Limb (tissue), 2 donors: ENCODE data around the gene PDE4B.
"Not testable (repeated sequence)": the region's sequence is repeated elsewhere in the genome, so short reads cannot be mapped to it uniquely, and the experiment has no call there.

Experiments used
- DNase-seq, 2 donors: peaks; one replicate each; pipeline ENCODE4 v3.0.0-alpha.2; 2016; ENCODE audit errors: extremely low spot score in 2 of 2

Gene PDE4B

DNA sequence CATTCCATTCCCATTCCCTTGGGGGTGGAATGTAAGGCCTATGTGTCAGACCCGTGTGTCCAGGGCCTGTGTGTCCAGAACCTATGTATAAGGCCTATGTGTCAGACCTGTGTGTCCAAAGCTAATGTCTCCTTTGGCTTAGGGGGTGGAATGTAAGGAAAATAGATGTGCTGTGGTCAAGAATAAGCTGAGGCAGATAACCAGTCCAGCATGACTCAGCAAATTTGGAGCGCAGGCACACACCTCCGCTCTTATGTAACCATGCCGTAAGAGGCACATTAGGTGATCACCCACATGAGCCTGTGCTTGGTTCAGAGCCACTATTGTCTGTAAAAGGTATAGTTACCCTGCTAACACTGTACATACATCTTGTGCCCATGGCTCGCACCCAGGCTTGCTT lies 590.5 kb downstream of the PDE4B start:
- DNase-seq: no peak

DNA sequence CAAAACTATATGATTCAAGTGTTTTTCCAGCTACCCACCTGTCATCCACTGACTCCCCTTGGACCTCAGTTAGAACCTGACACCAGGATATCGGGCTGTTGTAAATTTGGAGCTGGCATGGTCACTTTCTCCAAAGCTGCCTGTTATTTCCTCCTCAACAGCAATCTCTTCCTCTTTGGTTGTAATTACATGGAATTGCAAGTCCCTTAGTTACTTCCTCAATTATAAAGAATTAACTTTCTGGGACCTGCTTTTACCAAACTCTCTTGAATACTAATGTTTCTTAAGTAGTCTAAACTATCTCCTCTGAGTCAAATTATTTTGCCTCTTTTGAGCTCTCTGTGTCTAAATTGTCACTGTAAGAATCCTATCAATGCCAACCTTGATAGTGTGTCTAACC lies 590.9 kb downstream of the PDE4B start:
- DNase-seq: no peak

DNA sequence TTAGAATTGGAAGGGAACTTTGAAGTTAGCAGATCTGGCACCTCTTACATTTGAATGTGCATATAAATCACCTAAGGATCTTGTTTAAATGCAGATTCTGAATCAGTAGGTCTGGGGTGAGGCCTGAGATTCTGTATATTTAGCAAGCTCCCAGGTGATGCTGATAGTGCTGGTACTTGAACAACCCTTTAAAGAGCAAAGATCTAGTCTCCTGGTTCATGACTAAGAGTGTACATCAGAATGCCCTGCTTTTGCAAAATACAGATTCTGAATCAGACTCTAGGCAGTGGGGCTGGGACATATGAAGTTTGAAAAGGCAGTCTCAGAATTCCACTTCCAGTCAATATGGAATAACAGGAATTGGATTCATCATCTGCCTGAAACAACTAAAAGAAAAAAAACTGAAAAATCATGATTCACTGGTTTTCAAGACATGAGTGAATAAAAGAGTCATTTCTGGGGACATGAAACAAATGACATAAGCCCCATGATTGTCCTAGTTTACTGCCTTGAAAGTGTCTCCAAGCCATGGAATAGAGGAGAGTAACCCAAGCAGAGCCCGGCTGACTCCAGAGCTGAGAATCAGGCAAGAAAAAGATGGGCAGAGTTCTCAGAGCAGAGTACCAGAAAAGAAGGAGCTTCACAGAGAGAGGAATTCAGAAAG lies 591.7 kb downstream of the PDE4B start:
- no peak for DNase-seq

DNA sequence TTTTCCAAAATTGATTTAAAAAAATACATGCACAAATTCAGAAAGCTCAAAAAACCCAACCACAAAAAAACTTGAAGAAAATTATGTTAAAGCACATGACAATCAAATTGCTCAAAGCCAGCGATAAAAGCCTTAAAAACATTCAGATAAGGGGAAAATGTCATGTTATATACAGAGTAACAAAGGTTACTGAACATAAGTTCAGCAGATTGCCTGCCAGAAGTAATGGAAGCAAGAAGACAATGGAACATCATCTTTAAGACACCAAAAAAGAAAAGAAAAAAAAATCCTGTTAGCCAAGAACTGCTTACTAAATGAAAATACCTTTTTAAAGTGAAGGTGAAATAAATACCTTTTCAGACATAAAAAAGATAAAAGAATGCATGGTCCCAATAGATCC lies 594.0 kb downstream of the PDE4B start:
- DNase-seq: no peak

DNA sequence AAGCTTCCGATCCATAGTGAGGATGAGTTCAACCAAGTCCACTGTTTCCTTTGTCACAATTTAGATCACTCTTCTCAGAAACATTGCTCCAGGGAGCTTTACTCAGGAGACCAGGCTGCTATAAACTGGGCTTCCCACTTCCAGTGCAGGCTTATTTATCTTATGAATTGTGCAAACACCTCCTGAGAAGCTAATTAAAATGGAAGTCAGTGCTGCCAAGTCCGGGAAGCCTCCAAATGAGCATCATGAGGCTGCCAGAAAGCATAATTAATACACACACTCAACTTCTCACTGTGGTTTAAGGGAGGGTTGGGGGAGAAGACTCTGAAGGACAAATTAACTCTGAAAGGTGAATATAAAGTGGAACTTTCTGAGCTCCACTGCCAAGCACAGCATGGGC lies 596.2 kb downstream of the PDE4B start:
- no peak for DNase-seq

DNA sequence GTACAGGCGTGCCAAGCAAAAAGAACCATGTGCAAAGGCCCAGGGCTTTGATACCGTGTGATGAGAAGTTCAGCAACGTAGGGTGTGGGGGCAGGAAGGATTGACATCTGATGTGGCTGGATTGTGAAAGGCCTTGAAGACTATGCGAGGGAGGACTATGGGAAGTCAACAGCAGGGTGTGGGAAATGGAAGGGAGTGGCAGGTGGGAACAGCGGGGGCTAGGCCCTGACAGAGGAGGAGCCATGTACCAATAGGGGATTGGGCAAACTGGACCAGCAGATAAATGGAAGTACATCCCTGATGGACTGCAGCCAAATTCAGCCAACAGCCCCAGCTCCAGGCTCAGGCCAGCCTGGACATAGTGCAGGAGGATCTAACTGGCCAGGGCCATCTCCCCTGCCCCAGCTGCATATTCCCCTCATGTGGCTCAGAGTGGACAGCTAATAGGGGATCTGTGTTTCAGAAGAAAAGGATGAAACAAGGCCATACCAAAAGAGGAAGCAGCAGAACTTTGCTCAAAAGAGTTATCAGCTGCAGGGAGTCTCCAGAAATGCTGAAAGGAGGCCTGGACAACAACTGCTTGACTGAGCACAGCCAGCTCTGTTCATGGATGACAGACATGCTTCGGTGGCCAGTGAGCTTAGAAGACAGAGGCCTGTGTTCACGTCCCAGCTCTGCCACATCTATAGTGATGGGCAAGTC lies 601.0 kb downstream of the PDE4B start:
- DNase-seq: no peak

DNA sequence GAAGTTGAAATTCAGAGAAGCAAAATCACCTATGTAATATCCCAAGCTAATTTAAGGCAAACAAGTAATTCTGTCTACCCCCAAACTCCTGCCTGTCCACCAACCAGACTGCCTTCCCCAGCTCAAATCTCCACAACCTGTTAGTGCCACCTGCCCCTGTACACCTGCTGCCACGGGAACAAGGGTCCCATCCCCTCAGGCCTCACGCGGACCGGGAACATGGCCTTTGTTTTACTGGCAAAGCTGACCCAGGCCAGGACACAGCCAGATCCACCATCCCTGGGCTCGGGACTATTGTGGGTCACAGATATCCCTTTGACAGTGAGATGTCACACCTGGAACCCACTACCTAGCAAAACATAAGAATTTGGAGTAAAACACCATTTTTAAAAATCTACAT lies 601.9 kb downstream of the PDE4B start:
- no peak for DNase-seq

DNA sequence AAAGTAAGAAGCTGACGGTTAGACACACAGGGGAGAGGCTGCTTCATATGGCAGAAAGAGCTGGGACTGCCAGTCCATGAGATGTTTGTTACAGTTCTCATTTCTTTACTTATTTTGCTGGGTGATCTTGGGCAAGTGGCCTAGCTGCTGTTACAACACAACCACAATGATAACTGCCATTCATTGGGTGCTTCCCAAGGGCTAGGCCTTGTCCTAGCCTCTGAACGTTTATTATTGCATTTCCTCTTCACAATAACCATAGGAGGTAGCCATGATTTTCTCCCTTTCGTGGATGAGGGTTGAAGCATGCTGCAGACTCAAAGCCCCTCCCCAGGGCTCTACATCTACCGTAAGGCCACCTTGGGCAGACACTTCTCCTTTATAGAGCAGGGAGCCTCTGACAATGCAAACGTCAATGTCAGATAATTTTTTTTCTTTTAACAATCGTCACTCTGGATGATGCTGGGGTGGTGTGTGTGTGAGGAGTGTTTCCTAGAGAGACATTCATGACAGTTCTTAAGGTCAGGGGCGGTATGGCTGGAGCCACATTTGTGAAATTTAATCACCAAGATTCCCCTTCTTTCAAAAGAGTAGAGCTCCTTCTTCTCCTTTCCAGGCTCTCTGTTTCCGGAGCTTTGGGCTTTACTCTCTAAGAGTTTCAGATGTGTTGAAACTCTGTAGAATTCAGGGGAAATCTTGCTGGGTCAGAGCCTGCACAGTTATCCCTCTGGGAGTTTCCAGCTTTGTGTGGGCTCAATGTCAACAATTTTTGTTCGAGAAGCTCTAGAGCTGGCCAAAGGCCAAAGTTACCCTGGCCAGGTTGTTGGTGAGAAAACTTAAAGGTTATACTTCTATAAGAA lies 602.7 kb downstream of the PDE4B start:
- DNase-seq: no peak

DNA sequence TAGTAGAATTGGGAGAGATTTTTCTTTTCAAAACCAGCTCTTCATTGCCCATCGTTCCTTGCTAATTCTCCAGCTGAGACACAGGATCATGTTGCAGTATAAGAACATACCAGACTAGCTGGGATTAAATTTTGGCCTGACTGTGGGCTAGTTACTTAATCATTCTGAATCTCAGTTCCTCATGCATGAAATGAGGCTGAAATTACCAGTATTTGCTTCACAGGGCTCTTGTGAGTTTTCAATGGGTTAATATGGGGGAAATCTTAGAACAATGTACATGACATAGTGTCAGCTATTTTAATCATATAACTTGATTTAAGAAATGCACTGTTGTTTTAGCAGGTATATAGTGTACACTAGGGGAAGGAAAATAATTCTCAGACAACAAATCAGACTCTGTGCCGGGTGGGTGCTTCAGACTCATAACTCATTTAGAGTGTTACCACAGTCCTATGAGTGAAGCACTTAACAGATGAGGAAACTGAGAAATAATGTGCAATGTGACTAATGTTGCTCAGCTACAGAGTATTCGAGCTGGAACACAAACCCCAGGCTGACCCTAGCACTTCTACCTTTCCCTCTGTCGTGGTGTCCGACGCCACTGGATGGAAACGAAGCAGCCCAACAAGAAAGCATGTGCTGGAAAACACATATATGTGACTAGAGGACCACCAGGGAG lies 603.7 kb downstream of the PDE4B start:
- DNase-seq: no peak

DNA sequence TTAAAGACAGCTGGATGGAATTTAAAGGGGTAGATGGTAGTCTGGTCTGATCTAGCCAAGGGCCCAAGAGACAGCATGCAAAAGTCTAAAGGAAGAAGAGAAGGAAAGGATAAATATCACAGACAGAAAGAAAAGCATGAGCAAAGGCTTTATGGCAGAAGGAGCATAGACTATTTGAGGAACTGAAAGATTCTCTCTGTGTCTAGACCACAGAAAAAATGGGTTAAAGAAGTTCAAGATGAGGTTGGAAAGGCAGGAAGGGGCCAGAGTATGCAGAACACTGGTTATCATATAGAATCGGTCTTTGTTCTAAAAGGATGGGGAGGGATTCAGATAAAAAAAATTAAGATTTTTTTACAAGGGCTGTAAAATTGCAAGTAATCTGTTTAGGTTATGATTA lies 604.5 kb downstream of the PDE4B start:
- DNase-seq: no peak

DNA sequence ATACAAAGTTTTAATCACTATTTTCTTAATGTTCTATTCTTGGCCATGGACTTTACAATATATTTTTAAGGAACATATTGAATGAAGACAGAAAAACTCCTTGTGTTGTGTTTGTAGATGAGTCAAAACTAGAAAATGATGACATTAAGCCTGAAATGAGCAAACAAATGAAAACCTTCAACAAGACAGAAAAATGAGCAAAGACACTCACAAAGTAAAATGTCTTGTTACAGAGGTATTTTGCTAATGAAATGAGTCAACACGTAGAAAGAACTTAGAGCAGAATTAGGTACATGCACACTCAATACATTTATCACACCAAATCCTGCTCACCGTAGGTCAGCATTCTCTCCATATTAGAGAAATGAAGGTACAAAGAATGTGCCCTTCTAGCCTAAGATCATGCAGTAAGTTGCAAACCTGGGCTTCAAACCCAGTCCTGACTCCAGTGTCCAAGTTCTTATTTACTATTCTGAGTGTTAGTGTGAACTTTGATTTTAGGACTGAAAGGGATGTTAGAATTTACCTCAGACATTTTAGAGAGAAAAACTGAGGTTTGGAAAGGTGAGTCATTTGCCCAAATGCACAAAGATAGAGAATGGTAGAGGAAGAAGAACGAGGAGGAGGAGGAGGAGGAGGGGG lies 607.3 kb downstream of the PDE4B start:
- no peak for DNase-seq

DNA sequence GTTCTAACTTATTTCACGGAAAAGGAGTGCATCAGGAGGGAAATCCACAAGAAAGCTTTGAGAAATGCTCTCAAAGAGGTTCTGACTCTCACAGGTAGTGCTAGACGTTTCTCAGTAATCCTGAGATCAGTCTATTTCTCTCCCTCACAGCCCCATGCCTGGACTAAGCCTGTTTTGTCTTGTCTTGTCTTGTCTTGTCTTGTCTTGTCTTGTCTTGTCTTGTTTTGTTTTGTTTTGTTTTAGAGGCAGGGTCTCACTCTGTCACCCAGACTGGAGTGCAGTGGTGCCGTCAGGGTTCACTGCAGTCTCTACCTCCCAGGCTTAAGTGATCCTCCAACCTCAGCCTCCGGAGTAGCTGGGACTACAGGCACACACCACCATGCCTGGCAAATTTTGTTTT lies 608.0 kb downstream of the PDE4B start:
- DNase-seq: no peak

DNA sequence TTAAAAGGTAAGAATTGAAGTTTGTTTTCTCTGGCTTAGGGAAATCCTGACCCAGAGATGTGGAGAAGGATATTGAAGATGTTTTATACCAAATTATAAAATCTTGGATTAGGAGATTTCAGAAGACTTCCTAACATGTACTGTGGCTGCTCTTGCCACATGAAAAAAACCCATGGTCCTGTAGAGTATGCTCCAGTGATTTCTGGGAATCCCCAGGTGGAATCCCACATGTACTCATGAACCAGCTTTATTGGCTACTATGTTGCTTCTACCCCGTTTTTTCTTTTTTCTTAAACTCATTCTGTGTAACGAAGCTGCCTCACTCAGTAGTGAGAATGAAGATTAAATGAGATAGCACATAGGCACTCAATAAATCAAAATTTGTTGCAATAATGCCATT lies 608.5 kb downstream of the PDE4B start:
- DNase-seq: no peak

DNA sequence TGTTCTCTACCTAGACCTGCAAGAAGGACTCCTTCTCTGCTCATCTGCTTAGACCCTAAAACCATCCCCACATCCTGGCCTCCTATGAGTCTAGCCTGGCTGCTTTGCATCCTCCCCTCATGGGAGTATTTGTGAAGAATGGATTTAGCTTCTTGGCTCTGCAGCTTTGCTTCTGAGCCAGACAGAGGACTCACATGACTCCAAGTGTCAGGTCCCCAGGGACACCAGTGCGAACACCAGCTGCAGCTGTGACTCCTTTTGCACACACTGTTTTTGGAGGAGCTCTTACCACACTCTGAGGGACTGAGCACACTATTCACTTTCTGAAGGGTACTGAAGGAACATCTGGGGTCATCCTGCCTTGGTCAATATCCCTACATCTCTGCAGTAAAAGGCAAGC lies 609.5 kb downstream of the PDE4B start:
- peak; percentile 40 to 53 for DNase-seq

DNA sequence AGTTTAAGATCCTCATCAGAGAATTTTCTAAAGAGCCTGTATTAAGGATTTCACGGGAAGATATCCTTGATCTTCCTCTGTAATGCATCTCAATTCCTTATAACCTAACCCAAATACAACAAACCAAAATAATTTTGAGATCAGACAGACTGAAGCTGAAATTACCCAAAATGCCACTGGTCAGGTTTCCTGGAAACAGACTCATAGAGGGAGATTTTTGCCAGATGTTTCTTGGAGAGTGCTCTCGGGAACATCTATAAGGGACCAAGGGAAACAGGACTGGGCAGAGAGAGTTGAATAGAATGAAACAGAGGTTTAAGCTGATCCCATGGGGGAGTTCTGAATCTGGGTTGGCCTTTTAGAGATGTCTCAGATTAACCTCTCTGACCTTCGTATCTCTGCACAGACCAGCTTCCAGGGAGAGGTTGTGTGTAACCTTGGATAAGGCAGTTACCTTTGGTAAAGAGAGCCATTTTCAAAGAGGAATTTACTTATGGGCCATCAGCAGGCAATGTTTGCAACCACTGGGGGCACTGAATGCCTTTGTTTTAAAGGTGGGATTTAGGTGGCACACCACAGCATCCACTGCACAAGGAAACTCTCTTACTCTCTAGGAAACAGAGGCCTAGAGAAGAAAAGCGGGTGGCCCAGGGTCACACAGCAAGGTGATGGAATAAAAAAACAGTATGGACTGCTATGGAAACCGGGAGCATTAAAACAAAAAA lies 610.5 kb downstream of the PDE4B start:
- DNase-seq: peak in 1 of 2 donors; percentile 40

DNA sequence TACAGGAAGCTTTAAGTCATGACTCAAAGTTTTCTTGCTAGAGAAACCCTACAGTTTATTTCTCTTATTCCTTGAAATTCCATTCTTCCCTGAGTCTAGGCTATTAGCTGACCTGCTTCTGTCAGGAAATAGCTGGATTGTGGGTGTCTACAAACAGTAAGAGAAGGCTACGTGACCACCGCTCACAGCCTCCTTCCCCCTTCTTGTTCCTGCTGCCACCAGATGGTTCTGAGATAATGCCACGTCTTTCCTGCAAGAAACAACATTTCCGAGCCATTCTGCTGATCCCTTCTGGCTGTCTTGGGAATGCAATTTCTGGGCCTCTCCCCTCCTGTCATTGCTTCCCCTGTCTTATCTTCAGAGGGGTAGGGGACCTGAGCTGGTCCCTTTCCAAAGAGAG lies 612.4 kb downstream of the PDE4B start:
- no peak for DNase-seq

DNA sequence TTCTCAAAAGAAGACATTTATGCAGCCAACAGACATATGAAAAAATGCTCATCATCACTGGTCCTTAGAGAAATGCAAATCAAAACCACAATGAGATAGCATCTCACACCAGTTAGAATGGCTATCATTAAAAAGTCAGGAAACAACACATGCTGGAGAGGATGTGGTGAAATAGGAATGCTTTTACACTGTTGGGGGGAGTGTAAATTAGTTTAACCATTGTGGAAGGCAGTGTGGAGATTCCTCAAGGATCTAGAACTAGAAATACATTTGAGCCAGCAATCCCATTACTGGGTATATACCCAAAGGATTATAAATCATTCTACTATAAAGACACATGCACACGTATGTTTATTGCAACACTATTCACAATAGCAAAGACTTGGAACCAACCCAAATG lies 618.8 kb downstream of the PDE4B start:
- not testable (repeated sequence) for DNase-seq

DNA sequence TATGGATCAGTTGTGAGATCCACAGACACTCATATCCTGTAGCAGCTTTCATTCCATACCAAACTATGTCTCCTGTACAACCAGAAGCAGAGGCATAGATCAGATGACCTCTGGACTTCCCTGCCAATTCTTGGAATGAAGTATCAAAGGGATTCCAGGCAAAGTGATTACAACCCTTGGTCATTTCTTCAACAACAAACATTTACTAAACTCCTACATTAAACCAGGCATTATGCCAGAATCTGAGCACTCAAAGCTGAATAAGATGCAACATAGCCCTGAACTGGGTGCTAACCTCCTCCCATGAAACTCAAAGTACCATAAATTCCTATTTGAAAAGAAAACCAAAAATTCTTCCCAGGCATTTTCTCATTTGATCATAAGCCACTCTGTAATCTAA lies 620.0 kb downstream of the PDE4B start:
- no peak for DNase-seq

DNA sequence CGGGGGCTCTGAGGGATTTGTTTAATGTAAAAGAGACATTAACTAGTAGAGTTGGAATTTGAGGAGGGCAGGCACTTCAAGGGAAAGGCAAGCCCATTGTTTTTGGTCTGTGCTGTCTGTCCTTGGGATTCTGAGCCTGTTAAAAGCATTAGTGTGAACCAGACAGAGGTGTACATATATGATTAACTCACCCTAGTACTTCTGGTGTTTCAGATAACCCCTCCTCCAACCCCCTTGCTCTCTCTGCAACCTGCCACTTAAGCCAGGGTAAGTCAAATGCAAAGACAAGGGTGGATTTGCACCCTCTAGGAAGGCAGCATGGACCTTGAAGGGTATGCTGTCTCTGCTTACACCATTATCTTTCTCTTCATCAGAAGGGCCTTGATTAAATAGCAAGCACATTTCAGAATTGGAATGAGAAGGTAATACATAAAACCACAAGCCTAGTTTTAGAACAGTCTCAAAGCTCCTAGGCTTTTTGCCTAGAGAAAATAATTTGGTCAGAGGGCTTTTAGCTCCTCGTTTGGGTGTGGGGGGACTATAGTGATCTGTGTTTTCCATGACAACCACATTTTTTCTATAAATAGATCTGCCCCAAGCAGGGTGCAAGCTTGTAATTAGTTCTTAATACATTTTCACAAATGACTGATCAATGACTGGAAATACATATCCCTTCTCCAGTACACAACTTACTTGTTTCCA lies 620.6 kb downstream of the PDE4B start:
- no peak for DNase-seq

DNA sequence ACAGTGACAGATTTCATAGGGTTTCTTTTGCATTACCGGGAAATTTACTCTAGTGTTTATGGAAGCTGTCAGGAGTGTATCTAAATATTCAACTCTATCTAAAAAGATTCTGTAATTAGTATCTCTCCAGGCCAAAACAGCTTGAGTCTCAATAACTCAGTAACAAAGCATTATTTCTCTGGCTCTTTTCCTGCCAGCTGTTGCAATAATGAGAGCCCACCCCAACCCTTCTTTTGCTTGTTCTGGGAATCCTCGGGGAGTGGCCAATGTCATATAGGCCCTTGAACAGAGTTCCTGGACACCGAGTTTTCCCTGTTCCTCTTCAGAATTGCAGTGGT lies 621.1 kb downstream of the PDE4B start:
- no peak for DNase-seq
